GM23338 (cell line): Measurements from ENCODE around the gene IMMP2L. TPM values are rescaled to one million over a fixed set of nuclear protein-coding genes. Genes with fewer than 3 reads are reported as not detected.

Experiments
- ATAC-seq: fragments of 200-7000 bp; cut with Tn5 transposase; 3 replicates; pipeline ENCODE4 v1.9.1; 2020
- DNase-seq: peaks from one replicate; pipeline ENCODE4 v3.0.0-alpha.2; 2015; ENCODE audit warnings: low spot score
- H2AFZ ChIP-seq: fragments of 200-600 bp; sonication (generic); 2 replicates; pipeline ENCODE4 v1.8.0; 2016; ENCODE audit warnings: antibody characterized with exemption, mild to moderate bottlenecking, moderate library complexity
- H3F3A ChIP-seq: fragments of 200-600 bp; sonication (generic); replicated peaks from 2 replicates; pipeline ENCODE4 v1.8.0; 2017; ENCODE audit warnings: antibody characterized with exemption, mixed run types, low read depth
- H3K27ac ChIP-seq: fragments of 200-600 bp; sonication (generic); 2 replicates; pipeline ENCODE4 v1.6.1; 2016; ENCODE audit warnings: low read depth
- H3K27me3 ChIP-seq: fragments of 200-600 bp; sonication (generic); 2 replicates; pipeline ENCODE4 v1.8.0; 2016; ENCODE audit warnings: mild to moderate bottlenecking, mixed run types, moderate library complexity; ENCODE audit not compliant: insufficient read depth
- H3K36me3 ChIP-seq: fragments of 200-600 bp; sonication (generic); 2 replicates; pipeline ENCODE4 v1.8.0; 2016; ENCODE audit warnings: mild to moderate bottlenecking; ENCODE audit not compliant: insufficient read depth
- H3K4me1 ChIP-seq: fragments of 200-600 bp; sonication (generic); 2 replicates; pipeline ENCODE4 v1.8.0; 2016; ENCODE audit warnings: mild to moderate bottlenecking, moderate library complexity; ENCODE audit not compliant: insufficient read depth
- H3K4me2 ChIP-seq: fragments of 200-600 bp; sonication (generic); 2 replicates; pipeline ENCODE4 v1.7.1; 2017; ENCODE audit warnings: mixed run types
- H3K4me3 ChIP-seq: fragments of 200-600 bp; sonication (generic); 2 replicates; pipeline ENCODE4 v1.6.1; 2016; ENCODE audit warnings: mixed run types
- H3K79me2 ChIP-seq: fragments of 200-600 bp; sonication (generic); replicated peaks from 2 replicates; pipeline ENCODE4 v1.8.0; 2017; ENCODE audit warnings: mild to moderate bottlenecking; ENCODE audit not compliant: insufficient read depth
- H3K9me2 ChIP-seq: fragments of 200-600 bp; sonication (generic); 2 replicates; pipeline ENCODE4 v1.8.0; 2017; ENCODE audit not compliant: insufficient read depth
- H4K20me1 ChIP-seq: fragments of 200-600 bp; sonication (generic); replicated peaks from 2 replicates; pipeline ENCODE4 v1.8.0; 2017; ENCODE audit warnings: mild to moderate bottlenecking; ENCODE audit not compliant: insufficient read depth
- H3K27ac Mint-ChIP-seq: 2 replicates; pipeline ENCODE4 v1.8.0; 2020; ENCODE audit warnings: inconsistent platforms, mild to moderate bottlenecking, moderate library complexity, mixed read lengths
- H3K27me3 Mint-ChIP-seq: 3 replicates; pipeline ENCODE4 v1.8.0; 2022; ENCODE audit warnings: low read depth, mild to moderate bottlenecking, moderate library complexity, mixed read lengths, inconsistent platforms; ENCODE audit not compliant: insufficient read depth, poor library complexity
- H3K36me3 Mint-ChIP-seq: 3 replicates; pipeline ENCODE4 v1.8.0; 2021; ENCODE audit warnings: low read depth, mild to moderate bottlenecking, inconsistent platforms, moderate library complexity, mixed read lengths
- H3K4me1 Mint-ChIP-seq: 3 replicates; pipeline ENCODE4 v1.8.0; 2020; ENCODE audit warnings: mild to moderate bottlenecking, inconsistent platforms, mixed read lengths
- H3K4me3 Mint-ChIP-seq: 3 replicates; pipeline ENCODE4 v1.8.0; 2021; ENCODE audit warnings: moderate library complexity, mild to moderate bottlenecking, inconsistent platforms, mixed read lengths
- H3K9me3 Mint-ChIP-seq: 3 replicates; pipeline ENCODE4 v1.8.0; 2020; ENCODE audit warnings: moderate library complexity, mild to moderate bottlenecking, inconsistent platforms, mixed read lengths
- CTCF ChIP-seq, 2 experiments: fragments of 200-600 bp in 1 of 2; sonication (generic) in 1 of 2; conservative IDR thresholded peaks; 2 replicates each; pipeline versions ENCODE4 v1.5.1 to v1.6.1; 2016 to 2017; ENCODE audit warnings: antibody characterized with exemption in 2 of 2, low read depth in 2 of 2, mild to moderate bottlenecking in 2 of 2, moderate library complexity in 1 of 2
- JUNB ChIP-seq: IDR thresholded peaks from one replicate; pipeline ENCODE4 v1.6.1; 2016; ENCODE audit warnings: antibody characterized with exemption; ENCODE audit not compliant: unreplicated experiment
- NANOG ChIP-seq: IDR thresholded peaks from 2 replicates; pipeline ENCODE4 v1.6.1; 2016; ENCODE audit warnings: antibody characterized with exemption, borderline replicate concordance
- ZNF462 ChIP-seq: fragments of 250-450 bp; sonication (Bioruptor Pico); IDR thresholded peaks from 2 replicates; pipeline ENCODE4 v1.5.0; 2020; ENCODE audit warnings: mild to moderate bottlenecking, moderate library complexity
- polyA plus RNA-seq: library from polyadenylated mRNA; unstranded; fragments of >200 nt; fragmentation: Nextera tagmentation; extraction: Ambion mirVana; gene quantifications from 2 replicates; pipeline ENCODE4 v1.2.1, GENCODE V29; 2016
- total RNA-seq: library from RNA; depleted of rRNA; stranded (reverse); fragments of >200 nt; shearing (Covaris generic); gene quantifications from 2 replicates; pipeline ENCODE4 v1.2.3, GENCODE V29; 2014

Gene IMMP2L
- total and polyA plus RNA-seq, 2 experiments from 2014 or later: 7.3 to 14.0 TPM

DNA sequence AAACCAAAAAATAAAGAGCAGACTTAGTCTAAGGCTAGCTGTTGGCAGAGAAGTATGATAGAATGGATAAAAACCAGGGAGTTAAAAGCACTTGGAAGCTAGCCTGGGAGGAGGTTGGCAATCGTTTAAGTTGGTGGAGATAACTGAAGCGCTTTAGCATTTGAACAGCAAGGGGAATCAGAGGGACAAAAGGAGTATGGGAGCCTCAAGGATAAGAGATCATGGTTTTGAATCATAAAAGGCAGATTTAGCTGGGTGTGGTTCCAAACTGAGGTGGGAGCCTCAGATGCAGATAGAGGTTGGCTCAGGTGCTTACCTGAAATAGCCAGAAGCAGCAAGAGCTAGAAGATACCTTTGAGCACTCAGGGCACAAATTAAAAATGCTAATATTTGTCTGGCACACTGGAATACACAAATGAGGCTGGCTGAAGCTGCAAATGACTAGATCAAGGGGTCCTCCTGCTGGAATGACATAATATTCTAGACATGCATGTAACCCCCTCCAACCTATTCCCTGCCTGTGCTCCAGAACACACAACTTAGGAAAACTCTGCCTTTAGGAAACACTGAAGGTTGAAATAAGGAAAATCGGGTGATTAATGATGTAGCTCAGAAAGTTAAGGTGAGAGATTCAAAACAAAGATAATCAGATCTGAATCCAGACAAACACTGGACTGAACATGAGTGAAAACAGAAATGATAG, 843.6 kb downstream of the IMMP2L start:
- peak overlapping the region; percentile 55 for H3K4me2 ChIP-seq
- peaks cover 8% of the 10 kb centered on the region; the same call in 1 of the 2 replicates for H3K9me2 ChIP-seq
- peak overlapping the region; percentile 60 for H3K27ac Mint-ChIP-seq
- H3K79me2 ChIP-seq: no peaks in the 10 kb centered on the region
- H2AFZ ChIP-seq: no peak overlapping the region
- H3K27me3 ChIP-seq: no peaks in the 10 kb centered on the region
- peak; percentile 100 for ATAC-seq
- peak; percentile 88 for TF ChIP-seq NANOG
- TF ChIP-seq JUNB: no peak
- peak in 1 of 2 experiments; percentile 17; a peak in 2 of 4 replicates for TF ChIP-seq CTCF (conservative IDR thresholded peaks at IDR 0.05; ENCODE audit: low read depth in 2 of 2)
- peak; percentile 100 for TF ChIP-seq ZNF462 (CRISPR knock-in tag)
- H3K4me1 ChIP-seq: peaks cover 40% of the 10 kb centered on the region
- no peak overlapping the region for H3K4me3 ChIP-seq
- H3K4me3 Mint-ChIP-seq: no peak overlapping the region
- peaks cover 18% of the 10 kb centered on the region for H3K36me3 Mint-ChIP-seq
- H3K9me3 Mint-ChIP-seq: no peaks in the 10 kb centered on the region; the same call in 2 of the 3 replicates
- H4K20me1 ChIP-seq: no peaks in the 10 kb centered on the region
- no peaks in the 10 kb centered on the region for H3F3A ChIP-seq
- H3K27ac ChIP-seq: peak overlapping the region; percentile 80
- peak; percentile 85 for DNase-seq
- H3K36me3 ChIP-seq: peaks cover 4% of the 10 kb centered on the region; the same call in 1 of the 2 replicates
- H3K27me3 Mint-ChIP-seq: peaks cover 3% of the 10 kb centered on the region
- H3K4me1 Mint-ChIP-seq: peaks cover 47% of the 10 kb centered on the region
